ENCODE measurements around the gene ZNF488. TPM values are rescaled to one million over a fixed set of nuclear protein-coding genes. Genes with fewer than 3 reads are reported as not detected.
"Not testable (repeated sequence)": the region's sequence is repeated elsewhere in the genome, so short reads cannot be mapped to it uniquely, and the experiment has no call there.

The ZNF488 gene
- polyA plus RNA-seq, 2 donors, result 0.81 to 0.94 TPM

DNA sequence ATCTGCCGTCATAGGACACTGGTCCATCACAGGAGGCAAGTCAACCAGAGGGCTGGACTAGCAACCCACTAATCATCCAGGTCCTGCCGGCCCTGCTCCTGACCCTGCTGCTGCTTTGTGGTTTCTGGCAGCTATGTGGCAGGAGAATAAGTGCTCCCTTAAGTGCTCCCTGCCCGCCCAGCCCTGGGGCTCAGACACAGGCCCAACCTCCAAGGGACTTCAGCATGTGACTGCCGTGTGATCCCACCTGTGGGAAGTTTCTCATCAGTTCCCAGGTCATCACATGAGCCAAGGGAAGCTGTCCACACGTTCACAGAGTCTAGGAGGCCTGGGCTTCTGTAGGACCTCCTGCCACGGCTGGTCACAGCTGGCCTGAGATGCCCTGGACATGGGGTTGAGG is 34.2 kb upstream of the ZNF488 start:
- Histone ChIP-seq H3K4me3 (ENCODE audit: low read depth in 1 of 2, low read length in 2 of 2) (no peak overlapping the region), H3K9me3 (ENCODE audit: control insufficient read depth in 2 of 2, insufficient read depth in 1 of 2, low read depth in 1 of 2, low read length in 1 of 2) (no peaks in the 10 kb centered on the region)
- 81 to 84% methylated on average over 6 of the region's 6 CpGs for WGBS, 2 donors

DNA sequence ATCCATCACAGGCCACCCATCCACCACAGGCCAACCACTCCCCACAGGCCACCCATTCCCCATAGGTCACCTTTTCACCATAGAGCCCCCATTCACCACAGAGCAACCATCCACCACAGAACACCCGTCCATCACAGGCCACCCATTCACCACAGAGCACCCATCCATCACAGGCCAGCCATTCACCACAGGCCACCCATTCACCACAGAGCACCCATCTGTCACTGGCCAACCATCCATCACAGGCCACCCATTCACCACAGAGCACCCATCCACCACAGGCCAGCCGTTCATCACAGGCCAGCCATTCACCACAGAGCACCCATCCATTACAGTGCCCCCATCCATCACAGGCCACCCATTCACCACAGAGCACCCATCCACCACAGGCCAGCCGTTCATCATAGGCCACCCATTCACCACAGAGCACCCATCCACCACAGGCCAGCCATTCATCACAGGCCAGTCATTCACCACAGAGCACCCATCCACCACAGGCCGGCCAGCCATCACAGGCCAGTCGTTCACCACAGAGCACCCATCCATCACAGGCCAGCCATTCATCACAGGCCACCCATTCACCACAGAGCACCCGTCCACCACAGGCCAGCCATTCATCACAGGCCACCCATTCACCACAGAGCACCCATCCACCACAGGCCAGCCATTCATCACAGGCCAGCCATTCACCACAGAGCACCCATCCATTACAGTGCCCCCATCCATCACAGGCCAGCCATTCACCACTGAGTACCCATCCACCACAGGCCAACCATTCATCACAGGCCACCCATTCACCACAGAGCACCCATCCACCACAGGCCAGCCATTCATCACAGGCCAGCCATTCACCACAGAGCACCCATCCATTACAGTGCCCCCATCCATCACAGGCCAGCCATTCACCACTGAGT is 32.5 kb upstream of the ZNF488 start:
- not testable (repeated sequence) for H3K27me3 ChIP-seq (ENCODE audit: control insufficient read depth in 1 of 2, insufficient read depth in 2 of 2, low read length in 2 of 2); H3K9me3 ChIP-seq (ENCODE audit: control insufficient read depth in 2 of 2, insufficient read depth in 1 of 2, low read depth in 1 of 2, low read length in 1 of 2); H3K4me1 ChIP-seq (ENCODE audit: control insufficient read depth in 2 of 2, insufficient read depth in 2 of 2, low read length in 1 of 2); H3K36me3 ChIP-seq (ENCODE audit: control insufficient read depth in 2 of 2, insufficient read depth in 2 of 2, low read length in 1 of 2); H3K27ac ChIP-seq (ENCODE audit: low read depth in 2 of 2, low read length in 1 of 2); H3K4me3 ChIP-seq (ENCODE audit: low read depth in 1 of 2, low read length in 2 of 2)
- 89% methylated on average over 6 of the region's 6 CpGs for WGBS, 2 donors

More for the DNA sequence above, 34.2 kb upstream of the ZNF488 start:
- no peaks in the 10 kb centered on the region for H3K4me1 ChIP-seq (ENCODE audit: control insufficient read depth in 2 of 2, insufficient read depth in 2 of 2, low read length in 1 of 2)
- no peak overlapping the region for H3K27ac ChIP-seq (ENCODE audit: low read depth in 2 of 2, low read length in 1 of 2)
- H3K27me3 ChIP-seq (ENCODE audit: control insufficient read depth in 1 of 2, insufficient read depth in 2 of 2, low read length in 2 of 2), result no peaks in the 10 kb centered on the region
- no peaks in the 10 kb centered on the region for H3K36me3 ChIP-seq (ENCODE audit: control insufficient read depth in 2 of 2, insufficient read depth in 2 of 2, low read length in 1 of 2)

DNA sequence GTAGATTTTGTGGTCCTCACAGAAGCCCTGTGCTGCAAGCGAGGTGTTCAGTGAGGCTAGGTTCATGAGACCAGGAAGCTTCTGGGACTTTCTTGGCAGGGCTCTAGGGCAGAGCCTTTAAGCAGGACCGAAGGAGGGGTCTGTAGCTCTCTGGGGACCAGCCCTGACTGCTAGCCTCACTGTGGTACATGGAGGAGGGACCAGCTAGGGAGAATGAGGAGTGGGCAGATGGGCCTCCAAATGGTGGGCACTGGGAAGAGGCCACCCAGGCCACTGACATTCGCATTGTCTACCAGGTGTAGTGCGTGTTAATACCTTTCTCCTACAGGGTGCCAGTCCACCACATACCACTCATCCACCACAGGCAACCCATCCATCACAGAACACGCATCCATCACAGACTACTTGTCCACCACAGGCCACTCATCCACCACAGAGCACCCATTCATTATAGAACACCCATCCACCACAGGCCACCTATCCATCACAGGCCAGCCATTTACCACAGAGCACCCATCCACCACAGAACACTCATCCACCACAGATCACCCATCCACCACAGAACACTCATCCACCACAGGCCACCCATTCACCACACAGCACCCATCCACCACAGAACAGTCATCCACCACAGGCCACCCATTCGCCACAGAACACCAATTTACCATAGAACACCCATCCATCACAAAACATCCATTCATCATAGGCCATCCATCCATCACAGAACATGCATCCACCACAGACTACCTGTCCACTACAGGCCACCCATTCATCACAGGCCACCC is 31.6 kb upstream of the ZNF488 start:
- whole genome bisulfite sequencing, 2 donors, result 92 to 93% methylated on average over 6 of the region's 6 CpGs
- no peak overlapping the region for H3K27ac ChIP-seq (ENCODE audit: low read depth in 2 of 2, low read length in 1 of 2)
- no peak overlapping the region for H3K4me3 ChIP-seq (ENCODE audit: low read depth in 1 of 2, low read length in 2 of 2)

DNA sequence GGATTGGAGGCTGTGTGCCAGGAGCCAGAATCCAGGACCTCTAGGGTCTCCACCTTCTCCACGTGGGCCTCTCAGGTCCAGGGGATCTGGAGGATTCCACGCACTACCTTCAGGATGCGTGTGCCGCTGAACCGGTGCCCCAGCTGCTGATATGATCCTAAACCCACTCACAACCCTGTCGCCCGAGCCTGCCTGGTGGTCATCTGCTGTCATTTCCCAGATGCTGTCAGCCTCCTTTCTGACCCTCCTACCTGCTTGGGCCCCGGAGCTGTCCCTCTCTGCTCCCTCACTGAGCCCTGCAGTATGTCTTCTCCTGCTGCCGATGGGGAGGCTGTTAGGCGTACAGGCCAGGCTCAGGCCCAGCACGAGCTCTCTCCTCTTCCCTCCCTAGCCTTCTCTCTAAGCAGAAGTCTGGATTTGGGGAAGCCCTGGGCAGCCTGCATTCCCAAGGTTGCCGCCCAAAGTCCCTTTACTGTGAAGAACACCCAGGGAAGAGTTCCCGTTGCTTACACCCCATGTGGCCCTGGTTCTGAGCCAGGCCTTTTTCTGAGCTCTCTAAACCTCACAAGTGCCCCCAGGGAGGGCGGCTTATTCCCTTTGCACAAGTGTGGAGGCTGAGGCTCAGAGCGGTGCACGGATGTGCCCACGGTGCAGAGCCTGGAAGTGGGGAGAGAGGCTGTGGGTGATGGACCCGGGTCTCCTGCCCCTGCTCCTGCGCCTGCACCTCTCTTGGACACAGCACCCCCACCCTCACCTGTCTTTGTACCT is 30.8 kb upstream of the ZNF488 start:
- Histone ChIP-seq H3K27ac (ENCODE audit: low read depth in 2 of 2, low read length in 1 of 2) (no peak overlapping the region), H3K4me3 (ENCODE audit: low read depth in 1 of 2, low read length in 2 of 2) (no peak overlapping the region), H3K36me3 (ENCODE audit: control insufficient read depth in 2 of 2, insufficient read depth in 2 of 2, low read length in 1 of 2) (no peaks in the 10 kb centered on the region), H3K9me3 (ENCODE audit: control insufficient read depth in 2 of 2, insufficient read depth in 1 of 2, low read depth in 1 of 2, low read length in 1 of 2) (no peaks in the 10 kb centered on the region), H3K27me3 (ENCODE audit: control insufficient read depth in 1 of 2, insufficient read depth in 2 of 2, low read length in 2 of 2) (no peaks in the 10 kb centered on the region), H3K4me1 (ENCODE audit: control insufficient read depth in 2 of 2, insufficient read depth in 2 of 2, low read length in 1 of 2) (peaks cover 2% of the 10 kb centered on the region in 2 donors)
- WGBS, 2 donors, result 78 to 79% methylated on average over 19 of the region's 19 CpGs

More for the DNA sequence above, 31.6 kb upstream of the ZNF488 start:
- no peaks in the 10 kb centered on the region for H3K4me1 ChIP-seq (ENCODE audit: control insufficient read depth in 2 of 2, insufficient read depth in 2 of 2, low read length in 1 of 2)
- no peaks in the 10 kb centered on the region for H3K9me3 ChIP-seq (ENCODE audit: control insufficient read depth in 2 of 2, insufficient read depth in 1 of 2, low read depth in 1 of 2, low read length in 1 of 2)
- no peaks in the 10 kb centered on the region for H3K36me3 ChIP-seq (ENCODE audit: control insufficient read depth in 2 of 2, insufficient read depth in 2 of 2, low read length in 1 of 2)
- H3K27me3 ChIP-seq (ENCODE audit: control insufficient read depth in 1 of 2, insufficient read depth in 2 of 2, low read length in 2 of 2), result no peaks in the 10 kb centered on the region

DNA sequence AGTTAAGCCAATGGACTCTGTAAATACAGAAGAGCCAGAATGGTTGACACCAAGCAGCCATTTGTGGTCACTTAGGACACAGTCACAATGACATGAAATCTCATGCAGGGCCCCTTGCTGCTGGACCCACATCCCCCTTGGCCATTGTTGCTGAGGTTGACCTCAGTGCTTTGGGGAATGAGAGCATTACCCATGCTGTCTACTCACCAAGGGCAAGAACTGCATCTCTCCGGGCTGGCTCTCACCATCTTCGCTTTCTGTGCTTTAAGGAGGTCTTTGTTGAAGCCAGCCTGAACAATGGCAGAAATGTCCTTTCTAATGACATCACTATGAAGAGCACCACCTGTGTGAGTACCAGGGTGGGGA is 30.1 kb upstream of the ZNF488 start:
- H3K4me1 ChIP-seq (ENCODE audit: control insufficient read depth in 2 of 2, insufficient read depth in 2 of 2, low read length in 1 of 2), result peaks cover 4% of the 10 kb centered on the region in 2 donors
- H3K4me3 ChIP-seq (ENCODE audit: low read depth in 1 of 2, low read length in 2 of 2), result no peak overlapping the region
- no peak overlapping the region for H3K27ac ChIP-seq (ENCODE audit: low read depth in 2 of 2, low read length in 1 of 2)
- no peaks in the 10 kb centered on the region for H3K9me3 ChIP-seq (ENCODE audit: control insufficient read depth in 2 of 2, insufficient read depth in 1 of 2, low read depth in 1 of 2, low read length in 1 of 2)
- no peaks in the 10 kb centered on the region for H3K27me3 ChIP-seq (ENCODE audit: control insufficient read depth in 1 of 2, insufficient read depth in 2 of 2, low read length in 2 of 2)
- H3K36me3 ChIP-seq (ENCODE audit: control insufficient read depth in 2 of 2, insufficient read depth in 2 of 2, low read length in 1 of 2), result no peaks in the 10 kb centered on the region
- whole genome bisulfite sequencing, 2 donors, result 93 to 97% methylated on average over 2 of the region's 2 CpGs

DNA sequence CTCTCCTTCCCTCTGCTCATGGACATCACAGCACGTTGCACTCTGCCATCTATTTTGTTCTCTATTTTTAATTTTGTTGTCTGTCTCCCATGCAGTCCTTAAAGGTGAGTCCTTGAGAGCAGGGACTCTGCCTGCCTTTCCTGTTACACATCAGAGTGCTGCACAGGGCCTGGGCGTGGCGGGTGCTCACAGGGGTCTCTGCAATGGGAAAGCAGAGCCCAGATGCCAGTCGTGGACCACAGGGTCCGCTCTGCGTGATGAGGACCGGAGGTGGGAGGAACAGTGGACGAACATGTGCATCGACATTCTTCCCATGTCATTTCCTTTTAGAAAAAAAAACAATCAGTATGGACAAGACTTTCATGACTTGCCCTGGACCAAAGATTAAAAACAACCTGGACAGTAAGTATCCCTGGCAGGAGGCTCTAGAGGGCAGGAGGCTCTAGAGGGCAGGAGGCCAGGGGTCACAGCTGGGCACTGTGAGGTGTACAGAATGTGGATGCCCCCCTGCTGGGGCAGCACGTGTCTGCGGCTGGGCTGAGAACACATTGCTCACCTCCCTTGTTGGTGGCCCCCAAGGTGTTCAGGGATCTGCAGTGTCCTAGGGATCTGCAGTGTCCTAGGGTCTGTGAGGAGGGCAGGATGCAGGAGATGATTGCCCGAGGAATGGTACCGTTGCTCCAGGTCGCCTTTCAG is 29.6 kb upstream of the ZNF488 start:
- Histone ChIP-seq H3K4me3 (ENCODE audit: low read depth in 1 of 2, low read length in 2 of 2) (no peak overlapping the region), H3K27me3 (ENCODE audit: control insufficient read depth in 1 of 2, insufficient read depth in 2 of 2, low read length in 2 of 2) (no peaks in the 10 kb centered on the region), H3K36me3 (ENCODE audit: control insufficient read depth in 2 of 2, insufficient read depth in 2 of 2, low read length in 1 of 2) (no peaks in the 10 kb centered on the region), H3K4me1 (ENCODE audit: control insufficient read depth in 2 of 2, insufficient read depth in 2 of 2, low read length in 1 of 2) (peaks cover 4% of the 10 kb centered on the region in 2 donors), H3K9me3 (ENCODE audit: control insufficient read depth in 2 of 2, insufficient read depth in 1 of 2, low read depth in 1 of 2, low read length in 1 of 2) (no peaks in the 10 kb centered on the region), H3K27ac (ENCODE audit: low read depth in 2 of 2, low read length in 1 of 2) (no peak overlapping the region)
- 83 to 85% methylated on average over 14 of the region's 14 CpGs for WGBS, 2 donors

DNA sequence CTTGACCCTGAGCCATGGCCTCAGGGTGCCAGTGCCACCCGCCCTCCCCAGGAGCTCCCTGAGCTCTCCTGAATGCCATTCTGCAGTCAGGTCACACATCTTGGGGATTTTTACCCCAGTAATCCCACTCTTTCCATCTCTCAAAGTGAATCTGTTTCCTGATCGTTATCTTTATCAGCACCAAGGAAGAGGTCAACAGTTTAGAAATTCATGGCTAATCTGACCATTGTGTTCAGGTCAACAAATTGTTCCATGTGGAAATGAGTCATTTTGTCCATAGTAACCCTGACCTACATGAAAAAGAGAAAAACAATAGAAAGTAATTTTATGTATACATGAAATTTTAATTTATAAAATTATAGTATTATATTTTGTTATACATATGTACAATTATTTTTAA is 28.8 kb upstream of the ZNF488 start:
- H3K4me1 ChIP-seq (ENCODE audit: control insufficient read depth in 2 of 2, insufficient read depth in 2 of 2, low read length in 1 of 2), result peaks cover 4% of the 10 kb centered on the region in 2 donors
- no peaks in the 10 kb centered on the region for H3K36me3 ChIP-seq (ENCODE audit: control insufficient read depth in 2 of 2, insufficient read depth in 2 of 2, low read length in 1 of 2)
- H3K27me3 ChIP-seq (ENCODE audit: control insufficient read depth in 1 of 2, insufficient read depth in 2 of 2, low read length in 2 of 2), result no peaks in the 10 kb centered on the region
- 75 to 86% methylated on average over 2 of the region's 2 CpGs for WGBS, 2 donors
- no peaks in the 10 kb centered on the region for H3K9me3 ChIP-seq (ENCODE audit: control insufficient read depth in 2 of 2, insufficient read depth in 1 of 2, low read depth in 1 of 2, low read length in 1 of 2)
- no peak overlapping the region for H3K27ac ChIP-seq (ENCODE audit: low read depth in 2 of 2, low read length in 1 of 2)
- no peak overlapping the region for H3K4me3 ChIP-seq (ENCODE audit: low read depth in 1 of 2, low read length in 2 of 2)

DNA sequence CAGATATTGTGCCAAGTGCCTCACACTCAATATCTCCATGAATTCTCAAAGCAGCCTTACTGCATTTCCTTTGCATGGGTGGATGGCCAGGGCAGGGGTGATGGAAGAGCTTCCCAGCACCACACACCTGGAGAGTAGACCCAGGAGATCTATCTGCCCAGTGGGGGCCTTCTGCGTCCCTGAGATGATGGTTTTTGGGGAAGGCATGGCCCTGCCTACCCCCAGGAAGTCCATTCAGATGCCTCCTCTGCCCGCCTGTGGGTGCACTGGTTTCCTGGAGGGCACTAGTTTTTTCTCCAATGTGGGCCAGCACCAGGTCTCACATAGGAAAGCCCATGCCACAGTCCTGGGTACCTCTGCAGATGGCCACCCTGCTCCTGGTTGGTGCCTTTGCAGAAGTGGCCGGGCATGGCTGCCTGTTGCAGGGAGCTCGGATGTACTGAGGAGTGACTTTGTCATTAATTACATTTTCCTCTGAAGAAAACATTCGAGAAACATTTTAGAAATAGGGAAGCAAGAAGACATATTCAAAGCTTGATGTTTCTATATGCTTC is 28.2 kb upstream of the ZNF488 start:
- Histone ChIP-seq H3K4me1 (ENCODE audit: control insufficient read depth in 2 of 2, insufficient read depth in 2 of 2, low read length in 1 of 2) (peaks cover 4 to 8% of the 10 kb centered on the region in 2 donors), H3K27me3 (ENCODE audit: control insufficient read depth in 1 of 2, insufficient read depth in 2 of 2, low read length in 2 of 2) (no peaks in the 10 kb centered on the region), H3K27ac (ENCODE audit: low read depth in 2 of 2, low read length in 1 of 2) (no peak overlapping the region), H3K36me3 (ENCODE audit: control insufficient read depth in 2 of 2, insufficient read depth in 2 of 2, low read length in 1 of 2) (no peaks in the 10 kb centered on the region), H3K4me3 (ENCODE audit: low read depth in 1 of 2, low read length in 2 of 2) (no peak overlapping the region), H3K9me3 (ENCODE audit: control insufficient read depth in 2 of 2, insufficient read depth in 1 of 2, low read depth in 1 of 2, low read length in 1 of 2) (no peaks in the 10 kb centered on the region)
- 87 to 91% methylated on average over 5 of the region's 5 CpGs for WGBS, 2 donors

DNA sequence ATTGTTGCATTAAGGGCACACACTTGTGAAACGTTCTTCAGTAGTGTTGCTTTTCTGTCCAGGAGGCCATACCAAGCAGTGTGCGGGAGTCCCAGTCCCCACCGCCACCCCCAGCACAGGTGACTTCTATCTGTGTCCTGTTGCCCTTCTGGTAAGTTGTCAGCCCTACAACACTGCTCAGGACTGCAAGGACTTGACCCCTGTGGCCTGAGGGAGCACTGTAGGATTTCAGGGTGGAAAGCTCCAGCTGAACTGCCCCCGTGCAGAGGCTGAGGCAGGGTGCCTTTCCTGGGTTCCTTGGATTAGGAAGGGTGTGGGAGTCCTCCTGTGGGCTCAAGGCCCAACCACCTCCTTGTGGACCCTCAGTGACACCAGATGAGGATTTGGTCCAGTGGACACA is 26.8 kb upstream of the ZNF488 start:
- Histone ChIP-seq H3K27me3 (ENCODE audit: control insufficient read depth in 1 of 2, insufficient read depth in 2 of 2, low read length in 2 of 2) (no peaks in the 10 kb centered on the region), H3K4me1 (ENCODE audit: control insufficient read depth in 2 of 2, insufficient read depth in 2 of 2, low read length in 1 of 2) (peaks cover 7 to 19% of the 10 kb centered on the region in 2 donors), H3K4me3 (ENCODE audit: low read depth in 1 of 2, low read length in 2 of 2) (no peak overlapping the region), H3K9me3 (ENCODE audit: control insufficient read depth in 2 of 2, insufficient read depth in 1 of 2, low read depth in 1 of 2, low read length in 1 of 2) (no peaks in the 10 kb centered on the region), H3K27ac (ENCODE audit: low read depth in 2 of 2, low read length in 1 of 2) (no peak overlapping the region), H3K36me3 (ENCODE audit: control insufficient read depth in 2 of 2, insufficient read depth in 2 of 2, low read length in 1 of 2) (no peaks in the 10 kb centered on the region)
- 78 to 80% methylated on average over 4 of the region's 4 CpGs for WGBS, 2 donors
